Cardiac muscle cell (in vitro differentiated cells and primary cell): ENCODE data around the gene USP7. TPM values are rescaled to one million over a fixed set of nuclear protein-coding genes. Genes with fewer than 3 reads are reported as not detected.
"Not testable (repeated sequence)": the region's sequence is repeated elsewhere in the genome, so short reads cannot be mapped to it uniquely, and the experiment has no call there.

Source experiments
- DNase-seq, 2 donors: peaks; one replicate each; pipeline versions ENCODE4 v3.0.0 to v3.0.0-alpha.2; 2010 to 2017; ENCODE audit warnings: low read depth in 1 of 2, low spot score in 1 of 2
- H3K27ac ChIP-seq: fragments of 200-600 bp; sonication (generic); 2 replicates; pipeline ENCODE4 v1.5.1; 2016
- H3K27me3 ChIP-seq: fragments of 200-600 bp; sonication (generic); 2 replicates; pipeline ENCODE4 v1.6.0; 2016; ENCODE audit warnings: control low read depth
- H3K36me3 ChIP-seq: fragments of 200-600 bp; sonication (generic); 2 replicates; pipeline ENCODE4 v1.5.1; 2016; ENCODE audit warnings: control low read depth
- H3K4me1 ChIP-seq: fragments of 200-600 bp; sonication (generic); 2 replicates; pipeline ENCODE4 v1.8.1; 2017; ENCODE audit warnings: low read depth, mild to moderate bottlenecking, mixed run types
- H3K4me3 ChIP-seq: fragments of 200-600 bp; sonication (generic); 2 replicates; pipeline ENCODE4 v1.5.1; 2016; ENCODE audit warnings: mild to moderate bottlenecking
- H3K9me3 ChIP-seq: fragments of 200-600 bp; sonication (generic); 2 replicates; pipeline ENCODE4 v1.5.1; 2017; ENCODE audit warnings: low read depth, mild to moderate bottlenecking, control low read depth
- CTCF ChIP-seq: IDR thresholded peaks from 2 replicates; pipeline ENCODE4 v1.5.1; 2012; ENCODE audit warnings: low read depth, mild to moderate bottlenecking, low read length
- polyA plus RNA-seq: library from polyadenylated mRNA; unstranded; fragments of >200 nt; fragmentation: Nextera tagmentation; extraction: Ambion mirVana; gene quantifications from 2 replicates; pipeline ENCODE4 v1.2.1, GENCODE V29; 2016
- total RNA-seq: library from RNA; depleted of rRNA; stranded (reverse); fragments of >200 nt; gene quantifications from 2 replicates; pipeline ENCODE4 v1.2.3, GENCODE V29; 2016

USP7 gene
- total and polyA plus RNA-seq, 2 experiments from 2014 or later = 45.1 to 77.0 TPM

GRCh38 chr16:8920645-8921346, 42.9 kb downstream of the USP7 start:
- Histone ChIP-seq H3K9me3 (no peaks in the 10 kb centered on the region), H3K27me3 (no peaks in the 10 kb centered on the region), H3K36me3 (peaks cover 68% of the 10 kb centered on the region), H3K4me3 (no peak overlapping the region), H3K27ac (peak overlapping the region; percentile 1), H3K4me1 (no peaks in the 10 kb centered on the region)
- no peak for TF ChIP-seq CTCF
- DNase-seq = peak in 1 of 2 donors; percentile 24

- Histone ChIP-seq H3K27me3 (no peaks in the 10 kb centered on the region), H3K27ac (no peak overlapping the region), H3K4me1 (no peaks in the 10 kb centered on the region), H3K36me3 (peaks cover 76% of the 10 kb centered on the region), H3K9me3 (no peaks in the 10 kb centered on the region), H3K4me3 (no peak overlapping the region)
- DNase-seq = no peak
- no peak for TF ChIP-seq CTCF
These were observed 43.7 kb downstream of the USP7 start for GRCh38 chr16:8919934-8920462.

GRCh38 chr16:8919089-8919933, 44.4 kb downstream of the USP7 start:
- no peak overlapping the region for H3K4me3 ChIP-seq
- peaks cover 83% of the 10 kb centered on the region for H3K36me3 ChIP-seq
- H3K4me1 ChIP-seq = no peaks in the 10 kb centered on the region
- TF ChIP-seq CTCF = no peak
- no peak overlapping the region for H3K27ac ChIP-seq
- H3K9me3 ChIP-seq = no peaks in the 10 kb centered on the region
- H3K27me3 ChIP-seq = no peaks in the 10 kb centered on the region
- no peak for DNase-seq

- H3K9me3 ChIP-seq, H3K27ac ChIP-seq, H3K27me3 ChIP-seq, H3K4me3 ChIP-seq, DNase-seq, H3K4me1 ChIP-seq: not testable (repeated sequence)
- H3K36me3 ChIP-seq = peaks cover 85% of the 10 kb centered on the region
These were observed 46.4 kb downstream of the USP7 start for GRCh38 chr16:8917336-8917735.

GRCh38 chr16:8916541-8917225, 47.0 kb downstream of the USP7 start:
- Histone ChIP-seq H3K27me3 (no peaks in the 10 kb centered on the region), H3K27ac (no peak overlapping the region), H3K4me1 (no peaks in the 10 kb centered on the region), H3K9me3 (no peaks in the 10 kb centered on the region), H3K4me3 (no peak overlapping the region), H3K36me3 (peaks cover 79% of the 10 kb centered on the region)
- no peak for TF ChIP-seq CTCF
- DNase-seq = no peak
